Left lung (tissue), 10 donors: Measurements from ENCODE around the gene PI4KA. TPM values are rescaled to one million over a fixed set of nuclear protein-coding genes. Genes with fewer than 3 reads are reported as not detected.
A peak's percentile ranks its signal among the peaks of the same experiment; 100 is the strongest.

Source experiments
- ATAC-seq: fragments of 200-7000 bp; cut with Tn5 transposase; one replicate; pipeline ENCODE4 v1.9.1; 2020; ENCODE audit warnings: moderate library complexity
- DNase-seq, 4 donors: peaks; one replicate each; pipeline ENCODE4 v3.0.0-alpha.2; 2013 to 2020
- H3K27ac ChIP-seq, 2 donors: fragments of 200-600 bp; sonication (generic) in 1 of 2; one replicate each; pipeline versions ENCODE4 v1.5.0 to v1.8.0; 2020 to 2021
- H3K27me3 ChIP-seq, 2 donors: fragments of 200-600 bp; sonication (generic) in 1 of 2; one replicate each; pipeline versions ENCODE4 v1.5.0 to v1.8.0; 2020 to 2021
- H3K36me3 ChIP-seq, 2 donors: fragments of 200-600 bp; sonication (generic) in 1 of 2; one replicate each; pipeline versions ENCODE4 v1.5.0 to v1.8.0; 2020 to 2021
- H3K4me1 ChIP-seq, 2 donors: fragments of 200-600 bp; one replicate each; pipeline ENCODE4 v1.8.0; 2021
- H3K4me3 ChIP-seq, 2 donors: fragments of 200-600 bp; sonication (generic) in 1 of 2; one replicate each; pipeline versions ENCODE4 v1.5.0 to v1.8.0; 2020 to 2021; ENCODE audit warnings: mild to moderate bottlenecking in 1 of 2
- H3K9me3 ChIP-seq, 2 donors: fragments of 200-600 bp; sonication (generic) in 1 of 2; one replicate each; pipeline versions ENCODE4 v1.5.0 to v1.8.0; 2020 to 2021
- intact Hi-C, 2 donors: fragments of 100-400 bp; cut with DNase I; formaldehyde crosslinking; loops; one replicate each; pipeline versions ENCODE4 v1.11.2 to v1.14.2; 2022
- polyA plus RNA-seq, 6 donors: library from polyadenylated mRNA; unstranded; fragments of 120-200 nt; gene quantifications; one replicate each; pipeline ENCODE4 v1.2.1, GENCODE V29; 2013; ENCODE audit not compliant: insufficient read length in 6 of 6
- total RNA-seq, 2 donors: library from RNA; stranded (reverse); fragmentation: NEBNext Ultra II Directional; extraction: Animal tissue kit (Norgen Biotek cat#: 25700); gene quantifications; one replicate each; pipeline ENCODE4 v1.2.1, GENCODE V29; 2021
- TF ChIP-seq, protein P1 (sequence below), 2 donors: fragments of 200-600 bp; sonication (generic) in 1 of 2; IDR thresholded peaks; one replicate each; pipeline versions ENCODE4 v1.5.0 to v1.8.0; 2021; ENCODE audit warnings: antibody characterized with exemption in 2 of 2
- donor health status: DM: no; HTN: yes; CAD: no.
- donor health status: DM: no; HTN: no; CAD: no.

The PI4KA gene
- total and polyA plus RNA-seq, 8 donors: 60.5 to 108 (median 70.0) TPM

DNA sequence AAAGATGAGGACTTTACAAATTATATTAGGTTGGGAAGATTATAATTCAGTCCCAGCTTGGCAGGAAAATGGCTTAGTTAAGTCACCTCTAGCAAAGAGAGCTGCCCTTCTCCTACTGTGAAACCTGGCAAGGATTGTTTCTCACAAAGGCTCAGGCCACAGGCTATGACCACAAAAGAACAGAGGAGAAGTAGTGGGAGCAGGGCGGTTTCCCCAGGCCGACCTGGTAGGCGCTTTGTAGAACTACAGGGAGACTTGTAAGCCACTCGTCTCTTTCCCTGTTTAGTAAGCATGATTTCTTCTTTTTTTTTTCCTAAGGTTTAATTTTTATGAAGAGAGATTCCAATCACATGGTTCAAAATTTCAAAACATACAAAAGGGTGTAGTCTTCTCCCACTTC is 4.8 kb upstream of the PI4KA start:
- no peak for DNase-seq
- H3K9me3 ChIP-seq: no peaks in the 10 kb centered on the region
- no peak for ATAC-seq
- H3K27ac ChIP-seq: peak overlapping the region in 1 of 2 donors; percentile 30
- peaks cover 28 to 85% of the 10 kb centered on the region in 2 donors for H3K4me1 ChIP-seq
- TF ChIP-seq, protein P1, sequence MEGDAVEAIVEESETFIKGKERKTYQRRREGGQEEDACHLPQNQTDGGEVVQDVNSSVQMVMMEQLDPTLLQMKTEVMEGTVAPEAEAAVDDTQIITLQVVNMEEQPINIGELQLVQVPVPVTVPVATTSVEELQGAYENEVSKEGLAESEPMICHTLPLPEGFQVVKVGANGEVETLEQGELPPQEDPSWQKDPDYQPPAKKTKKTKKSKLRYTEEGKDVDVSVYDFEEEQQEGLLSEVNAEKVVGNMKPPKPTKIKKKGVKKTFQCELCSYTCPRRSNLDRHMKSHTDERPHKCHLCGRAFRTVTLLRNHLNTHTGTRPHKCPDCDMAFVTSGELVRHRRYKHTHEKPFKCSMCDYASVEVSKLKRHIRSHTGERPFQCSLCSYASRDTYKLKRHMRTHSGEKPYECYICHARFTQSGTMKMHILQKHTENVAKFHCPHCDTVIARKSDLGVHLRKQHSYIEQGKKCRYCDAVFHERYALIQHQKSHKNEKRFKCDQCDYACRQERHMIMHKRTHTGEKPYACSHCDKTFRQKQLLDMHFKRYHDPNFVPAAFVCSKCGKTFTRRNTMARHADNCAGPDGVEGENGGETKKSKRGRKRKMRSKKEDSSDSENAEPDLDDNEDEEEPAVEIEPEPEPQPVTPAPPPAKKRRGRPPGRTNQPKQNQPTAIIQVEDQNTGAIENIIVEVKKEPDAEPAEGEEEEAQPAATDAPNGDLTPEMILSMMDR (IDR thresholded peaks at IDR 0.05): no peak
- H3K4me3 ChIP-seq: no peak overlapping the region
- H3K27me3 ChIP-seq: no peaks in the 10 kb centered on the region
- H3K36me3 ChIP-seq: peaks cover 0 to 26% of the 10 kb centered on the region in 2 donors
- intact Hi-C loops: no loop called here

DNA sequence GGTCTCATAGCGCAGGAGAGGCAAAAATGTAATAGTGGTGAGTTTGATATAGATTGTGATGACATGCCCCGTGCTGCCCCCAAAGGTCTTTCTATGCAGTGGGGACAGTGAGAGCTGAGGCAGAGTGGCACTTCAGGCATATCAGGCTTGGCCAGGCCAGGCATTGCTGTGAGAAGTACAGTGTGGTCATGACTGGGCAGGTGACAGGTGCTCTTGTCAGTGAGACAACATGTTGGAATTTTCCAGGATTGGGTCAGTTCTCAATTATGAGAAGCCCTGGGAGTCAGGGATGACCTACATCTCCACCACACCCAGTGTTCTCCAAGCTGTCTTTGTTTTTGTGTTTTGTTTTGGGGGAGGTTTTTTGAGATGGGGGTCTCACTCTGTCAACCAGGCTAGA is 3.9 kb upstream of the PI4KA start:
- Histone ChIP-seq H3K36me3 (peaks cover 0 to 22% of the 10 kb centered on the region in 2 donors), H3K27me3 (no peaks in the 10 kb centered on the region), H3K27ac (no peak overlapping the region), H3K4me1 (peaks cover 21 to 82% of the 10 kb centered on the region in 2 donors), H3K4me3 (no peak overlapping the region), H3K9me3 (no peaks in the 10 kb centered on the region)
- ATAC-seq (no peak), DNase-seq (no peak)
- TF ChIP-seq, protein P1 (IDR thresholded peaks at IDR 0.05): no peak
- intact Hi-C loops: no loop called here

DNA sequence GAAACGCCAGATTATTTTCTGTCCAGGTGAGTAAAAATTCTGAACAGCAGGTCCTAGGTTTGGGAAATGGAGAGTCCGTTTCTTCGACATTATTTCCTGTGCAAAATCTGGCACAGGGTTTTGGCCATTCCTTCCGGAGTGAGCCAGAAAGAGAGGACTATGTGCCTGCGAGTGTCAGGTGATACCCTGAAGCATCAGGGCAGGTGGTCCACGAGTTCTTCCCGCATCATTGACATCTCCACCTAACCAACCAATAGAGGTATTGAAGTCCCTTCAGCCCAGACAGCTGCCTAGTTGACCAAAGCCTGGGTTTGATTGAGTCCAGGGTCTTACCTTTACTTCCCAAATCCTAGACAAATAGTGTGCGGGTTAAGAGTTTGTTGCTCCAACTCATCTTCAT is 1.0 kb upstream of the PI4KA start:
- intact Hi-C loops: no loop called here
- peaks cover 0 to 12% of the 10 kb centered on the region in 2 donors for H3K36me3 ChIP-seq
- peak overlapping the region in 1 of 2 donors; percentile 91 for H3K27ac ChIP-seq
- ATAC-seq (no peak), DNase-seq (no peak)
- H3K4me3 ChIP-seq: peak overlapping the region; percentile 74 to 75
- H3K9me3 ChIP-seq: no peaks in the 10 kb centered on the region
- TF ChIP-seq, protein P1 (IDR thresholded peaks at IDR 0.05): no peak
- H3K4me1 ChIP-seq: peaks cover 17 to 77% of the 10 kb centered on the region in 2 donors
- H3K27me3 ChIP-seq: no peaks in the 10 kb centered on the region

DNA sequence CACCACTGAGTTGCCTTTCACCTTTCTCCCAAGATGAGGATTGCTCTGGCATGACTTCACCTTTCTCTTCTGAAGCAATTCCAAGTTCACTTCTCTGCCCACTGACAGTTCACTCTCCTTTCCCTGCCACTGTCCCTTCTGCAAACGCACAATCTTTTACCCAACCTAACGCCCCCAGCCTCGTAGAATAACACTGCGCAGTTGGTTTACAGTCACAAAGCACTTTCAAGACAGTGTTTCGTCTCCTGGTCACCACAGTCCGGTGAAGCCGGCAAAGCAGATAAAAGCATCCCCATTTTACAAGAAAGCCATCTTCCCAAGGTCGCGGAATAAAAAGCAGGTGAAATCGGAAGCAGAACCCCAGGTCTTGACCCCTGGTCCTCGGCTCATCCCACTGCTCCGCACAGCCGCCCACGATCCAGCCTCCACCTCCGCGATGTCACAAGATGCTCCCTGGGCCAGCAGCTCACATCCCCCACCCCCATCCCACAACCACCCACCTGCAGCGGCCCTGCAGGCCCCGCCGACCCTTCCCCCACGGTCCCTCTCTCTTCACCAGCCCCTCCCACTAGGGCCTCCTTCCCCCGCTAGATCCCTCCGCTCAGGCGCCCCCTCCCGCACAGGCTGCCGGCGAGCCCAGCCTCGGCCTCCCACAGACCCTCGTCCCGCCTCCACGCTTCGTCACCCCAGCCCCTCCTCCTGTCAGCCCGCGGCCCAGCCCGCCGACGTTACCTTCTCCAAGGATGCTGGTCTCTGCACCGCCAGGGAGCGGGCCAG is 585 bp downstream of the PI4KA start:
- H3K4me1 ChIP-seq: peaks cover 17 to 62% of the 10 kb centered on the region in 2 donors
- TF ChIP-seq, protein P1 (IDR thresholded peaks at IDR 0.05): no peak

DNA sequence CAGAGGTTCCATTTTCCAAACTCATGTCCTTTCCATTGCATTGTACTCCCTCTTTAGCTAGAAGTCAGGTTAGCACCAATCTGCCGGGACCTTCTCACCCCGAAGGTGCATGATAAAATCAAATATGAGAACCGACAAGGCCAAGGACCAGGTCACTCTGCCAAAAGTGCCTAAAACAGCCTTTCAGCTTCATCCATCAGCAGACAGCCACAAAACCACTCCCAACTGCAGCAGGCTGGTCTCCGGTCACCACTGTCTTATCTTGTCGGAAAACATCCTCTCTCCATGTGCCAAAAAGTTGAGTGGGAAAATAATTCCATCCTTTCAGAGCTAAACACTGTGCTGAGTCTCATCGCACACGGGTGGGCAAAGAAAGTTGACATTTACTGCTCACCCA is 1.4 kb downstream of the PI4KA start:
- no peak for ATAC-seq
- Histone ChIP-seq H3K4me1 (peaks cover 17 to 58% of the 10 kb centered on the region in 2 donors), H3K4me3 (peak overlapping the region in 1 of 2 donors; percentile 75), H3K9me3 (no peaks in the 10 kb centered on the region), H3K27ac (peak overlapping the region in 1 of 2 donors; percentile 91), H3K27me3 (no peaks in the 10 kb centered on the region), H3K36me3 (no peaks in the 10 kb centered on the region)
- TF ChIP-seq, protein P1 (IDR thresholded peaks at IDR 0.05): no peak
- DNase-seq: no peak
- intact Hi-C loops: no loop called here

More for the DNA sequence above, 585 bp downstream of the PI4KA start:
- H3K36me3 ChIP-seq: no peaks in the 10 kb centered on the region
- H3K27ac ChIP-seq: peak overlapping the region; percentile 90 to 91
- peak; percentile 71 for ATAC-seq
- peak; percentile 78 to 96 (median 90) for DNase-seq
- no peaks in the 10 kb centered on the region for H3K27me3 ChIP-seq
- peak overlapping the region; percentile 66 to 75 for H3K4me3 ChIP-seq
- no peaks in the 10 kb centered on the region for H3K9me3 ChIP-seq
- intact Hi-C loops: no loop called here
